GM23338 (cell line): ENCODE measurements around the gene GET3.

Experiments
- CREB1 ChIP-seq: fragments of 250-450 bp; sonication (Bioruptor Pico); IDR thresholded peaks from 2 replicates; pipeline ENCODE4 v1.5.0; 2020; ENCODE audit warnings: low read depth, mild to moderate bottlenecking, moderate library complexity
- EZH2 ChIP-seq: fragments of 200-600 bp; sonication (generic); IDR thresholded peaks from one replicate; pipeline ENCODE4 v1.8.0; 2017; ENCODE audit warnings: antibody characterized with exemption, mild to moderate bottlenecking, low read depth; ENCODE audit not compliant: unreplicated experiment
- EZH2phosphoT487 ChIP-seq: fragments of 200-600 bp; sonication (generic); IDR thresholded peaks from one replicate; pipeline ENCODE4 v1.8.1; 2018; ENCODE audit warnings: antibody characterized with exemption; ENCODE audit not compliant: unreplicated experiment
- JUNB ChIP-seq: IDR thresholded peaks from one replicate; pipeline ENCODE4 v1.6.1; 2016; ENCODE audit warnings: antibody characterized with exemption; ENCODE audit not compliant: unreplicated experiment
- NANOG ChIP-seq: IDR thresholded peaks from 2 replicates; pipeline ENCODE4 v1.6.1; 2016; ENCODE audit warnings: antibody characterized with exemption, borderline replicate concordance
- POLR2AphosphoS5 ChIP-seq: IDR thresholded peaks from 2 replicates; pipeline ENCODE4 v1.6.1; 2016; ENCODE audit warnings: antibody characterized with exemption, low read depth
- STAT1 ChIP-seq: IDR thresholded peaks from one replicate; pipeline ENCODE4 v1.6.1; 2016; ENCODE audit warnings: antibody characterized with exemption; ENCODE audit not compliant: unreplicated experiment
- ZNF114 ChIP-seq: fragments of 250-450 bp; sonication (Bioruptor Pico); IDR thresholded peaks from 2 replicates; pipeline ENCODE4 v1.5.0; 2020; ENCODE audit warnings: mild to moderate bottlenecking, moderate library complexity
- ZNF331 ChIP-seq: fragments of 250-450 bp; sonication (Bioruptor Pico); IDR thresholded peaks from 2 replicates; pipeline ENCODE4 v1.5.0; 2020; ENCODE audit warnings: low read depth, mild to moderate bottlenecking, moderate library complexity
- TF ChIP-seq, protein P1 (sequence below), 2 experiments: fragments of 200-600 bp in 1 of 2; sonication (generic) in 1 of 2; conservative IDR thresholded peaks; 2 replicates each; pipeline versions ENCODE4 v1.5.1 to v1.6.1; 2016 to 2017; ENCODE audit warnings: antibody characterized with exemption in 2 of 2, low read depth in 2 of 2, mild to moderate bottlenecking in 2 of 2, moderate library complexity in 1 of 2
- TF ChIP-seq, protein P2 (sequence below): IDR thresholded peaks from one replicate; pipeline ENCODE4 v1.6.1; 2018; ENCODE audit warnings: antibody characterized with exemption; ENCODE audit not compliant: unreplicated experiment
- TF ChIP-seq, protein P3 (sequence below): IDR thresholded peaks from 2 replicates; pipeline ENCODE4 v1.6.1; 2016; ENCODE audit warnings: antibody characterized with exemption
- TF ChIP-seq, protein P4 (sequence below): fragments of 250-450 bp; sonication (Bioruptor Pico); IDR thresholded peaks from 2 replicates; pipeline ENCODE4 v1.5.0; 2020; ENCODE audit warnings: mild to moderate bottlenecking, moderate library complexity

DNA sequence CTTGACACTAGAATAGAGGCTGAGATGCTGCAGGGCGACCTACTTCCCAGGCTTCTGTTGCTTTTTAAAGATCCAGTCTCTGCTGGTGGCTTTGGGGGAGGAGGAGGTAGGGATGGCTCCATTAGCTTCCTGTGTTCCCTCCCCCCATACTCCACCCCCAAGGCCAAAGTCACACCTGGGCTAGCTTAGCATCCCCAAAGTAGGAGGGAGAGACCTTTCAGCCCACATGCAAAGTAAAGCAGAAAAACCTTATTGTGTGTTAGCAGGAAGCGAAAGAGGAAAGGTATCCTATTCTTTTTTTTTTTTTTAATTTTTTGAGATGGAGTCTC is 10.3 kb upstream of the GET3 start:
- TF ChIP-seq, protein P1, sequence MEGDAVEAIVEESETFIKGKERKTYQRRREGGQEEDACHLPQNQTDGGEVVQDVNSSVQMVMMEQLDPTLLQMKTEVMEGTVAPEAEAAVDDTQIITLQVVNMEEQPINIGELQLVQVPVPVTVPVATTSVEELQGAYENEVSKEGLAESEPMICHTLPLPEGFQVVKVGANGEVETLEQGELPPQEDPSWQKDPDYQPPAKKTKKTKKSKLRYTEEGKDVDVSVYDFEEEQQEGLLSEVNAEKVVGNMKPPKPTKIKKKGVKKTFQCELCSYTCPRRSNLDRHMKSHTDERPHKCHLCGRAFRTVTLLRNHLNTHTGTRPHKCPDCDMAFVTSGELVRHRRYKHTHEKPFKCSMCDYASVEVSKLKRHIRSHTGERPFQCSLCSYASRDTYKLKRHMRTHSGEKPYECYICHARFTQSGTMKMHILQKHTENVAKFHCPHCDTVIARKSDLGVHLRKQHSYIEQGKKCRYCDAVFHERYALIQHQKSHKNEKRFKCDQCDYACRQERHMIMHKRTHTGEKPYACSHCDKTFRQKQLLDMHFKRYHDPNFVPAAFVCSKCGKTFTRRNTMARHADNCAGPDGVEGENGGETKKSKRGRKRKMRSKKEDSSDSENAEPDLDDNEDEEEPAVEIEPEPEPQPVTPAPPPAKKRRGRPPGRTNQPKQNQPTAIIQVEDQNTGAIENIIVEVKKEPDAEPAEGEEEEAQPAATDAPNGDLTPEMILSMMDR (conservative IDR thresholded peaks at IDR 0.05; ENCODE audit: low read depth in 2 of 2): no peak
- TF ChIP-seq EZH2phosphoT487: no peak
- TF ChIP-seq STAT1: no peak
- TF ChIP-seq POLR2AphosphoS5: no peak
- TF ChIP-seq EZH2: no peak
- TF ChIP-seq, protein P2, sequence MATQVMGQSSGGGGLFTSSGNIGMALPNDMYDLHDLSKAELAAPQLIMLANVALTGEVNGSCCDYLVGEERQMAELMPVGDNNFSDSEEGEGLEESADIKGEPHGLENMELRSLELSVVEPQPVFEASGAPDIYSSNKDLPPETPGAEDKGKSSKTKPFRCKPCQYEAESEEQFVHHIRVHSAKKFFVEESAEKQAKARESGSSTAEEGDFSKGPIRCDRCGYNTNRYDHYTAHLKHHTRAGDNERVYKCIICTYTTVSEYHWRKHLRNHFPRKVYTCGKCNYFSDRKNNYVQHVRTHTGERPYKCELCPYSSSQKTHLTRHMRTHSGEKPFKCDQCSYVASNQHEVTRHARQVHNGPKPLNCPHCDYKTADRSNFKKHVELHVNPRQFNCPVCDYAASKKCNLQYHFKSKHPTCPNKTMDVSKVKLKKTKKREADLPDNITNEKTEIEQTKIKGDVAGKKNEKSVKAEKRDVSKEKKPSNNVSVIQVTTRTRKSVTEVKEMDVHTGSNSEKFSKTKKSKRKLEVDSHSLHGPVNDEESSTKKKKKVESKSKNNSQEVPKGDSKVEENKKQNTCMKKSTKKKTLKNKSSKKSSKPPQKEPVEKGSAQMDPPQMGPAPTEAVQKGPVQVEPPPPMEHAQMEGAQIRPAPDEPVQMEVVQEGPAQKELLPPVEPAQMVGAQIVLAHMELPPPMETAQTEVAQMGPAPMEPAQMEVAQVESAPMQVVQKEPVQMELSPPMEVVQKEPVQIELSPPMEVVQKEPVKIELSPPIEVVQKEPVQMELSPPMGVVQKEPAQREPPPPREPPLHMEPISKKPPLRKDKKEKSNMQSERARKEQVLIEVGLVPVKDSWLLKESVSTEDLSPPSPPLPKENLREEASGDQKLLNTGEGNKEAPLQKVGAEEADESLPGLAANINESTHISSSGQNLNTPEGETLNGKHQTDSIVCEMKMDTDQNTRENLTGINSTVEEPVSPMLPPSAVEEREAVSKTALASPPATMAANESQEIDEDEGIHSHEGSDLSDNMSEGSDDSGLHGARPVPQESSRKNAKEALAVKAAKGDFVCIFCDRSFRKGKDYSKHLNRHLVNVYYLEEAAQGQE: no peak
- no peak for TF ChIP-seq JUNB
- TF ChIP-seq, protein P3, sequence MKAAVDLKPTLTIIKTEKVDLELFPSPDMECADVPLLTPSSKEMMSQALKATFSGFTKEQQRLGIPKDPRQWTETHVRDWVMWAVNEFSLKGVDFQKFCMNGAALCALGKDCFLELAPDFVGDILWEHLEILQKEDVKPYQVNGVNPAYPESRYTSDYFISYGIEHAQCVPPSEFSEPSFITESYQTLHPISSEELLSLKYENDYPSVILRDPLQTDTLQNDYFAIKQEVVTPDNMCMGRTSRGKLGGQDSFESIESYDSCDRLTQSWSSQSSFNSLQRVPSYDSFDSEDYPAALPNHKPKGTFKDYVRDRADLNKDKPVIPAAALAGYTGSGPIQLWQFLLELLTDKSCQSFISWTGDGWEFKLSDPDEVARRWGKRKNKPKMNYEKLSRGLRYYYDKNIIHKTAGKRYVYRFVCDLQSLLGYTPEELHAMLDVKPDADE: no peak
- no peak for TF ChIP-seq NANOG
- TF ChIP-seq CREB1: no peak
- TF ChIP-seq ZNF331 (CRISPR knock-in tag): no peak
- TF ChIP-seq, protein P4, sequence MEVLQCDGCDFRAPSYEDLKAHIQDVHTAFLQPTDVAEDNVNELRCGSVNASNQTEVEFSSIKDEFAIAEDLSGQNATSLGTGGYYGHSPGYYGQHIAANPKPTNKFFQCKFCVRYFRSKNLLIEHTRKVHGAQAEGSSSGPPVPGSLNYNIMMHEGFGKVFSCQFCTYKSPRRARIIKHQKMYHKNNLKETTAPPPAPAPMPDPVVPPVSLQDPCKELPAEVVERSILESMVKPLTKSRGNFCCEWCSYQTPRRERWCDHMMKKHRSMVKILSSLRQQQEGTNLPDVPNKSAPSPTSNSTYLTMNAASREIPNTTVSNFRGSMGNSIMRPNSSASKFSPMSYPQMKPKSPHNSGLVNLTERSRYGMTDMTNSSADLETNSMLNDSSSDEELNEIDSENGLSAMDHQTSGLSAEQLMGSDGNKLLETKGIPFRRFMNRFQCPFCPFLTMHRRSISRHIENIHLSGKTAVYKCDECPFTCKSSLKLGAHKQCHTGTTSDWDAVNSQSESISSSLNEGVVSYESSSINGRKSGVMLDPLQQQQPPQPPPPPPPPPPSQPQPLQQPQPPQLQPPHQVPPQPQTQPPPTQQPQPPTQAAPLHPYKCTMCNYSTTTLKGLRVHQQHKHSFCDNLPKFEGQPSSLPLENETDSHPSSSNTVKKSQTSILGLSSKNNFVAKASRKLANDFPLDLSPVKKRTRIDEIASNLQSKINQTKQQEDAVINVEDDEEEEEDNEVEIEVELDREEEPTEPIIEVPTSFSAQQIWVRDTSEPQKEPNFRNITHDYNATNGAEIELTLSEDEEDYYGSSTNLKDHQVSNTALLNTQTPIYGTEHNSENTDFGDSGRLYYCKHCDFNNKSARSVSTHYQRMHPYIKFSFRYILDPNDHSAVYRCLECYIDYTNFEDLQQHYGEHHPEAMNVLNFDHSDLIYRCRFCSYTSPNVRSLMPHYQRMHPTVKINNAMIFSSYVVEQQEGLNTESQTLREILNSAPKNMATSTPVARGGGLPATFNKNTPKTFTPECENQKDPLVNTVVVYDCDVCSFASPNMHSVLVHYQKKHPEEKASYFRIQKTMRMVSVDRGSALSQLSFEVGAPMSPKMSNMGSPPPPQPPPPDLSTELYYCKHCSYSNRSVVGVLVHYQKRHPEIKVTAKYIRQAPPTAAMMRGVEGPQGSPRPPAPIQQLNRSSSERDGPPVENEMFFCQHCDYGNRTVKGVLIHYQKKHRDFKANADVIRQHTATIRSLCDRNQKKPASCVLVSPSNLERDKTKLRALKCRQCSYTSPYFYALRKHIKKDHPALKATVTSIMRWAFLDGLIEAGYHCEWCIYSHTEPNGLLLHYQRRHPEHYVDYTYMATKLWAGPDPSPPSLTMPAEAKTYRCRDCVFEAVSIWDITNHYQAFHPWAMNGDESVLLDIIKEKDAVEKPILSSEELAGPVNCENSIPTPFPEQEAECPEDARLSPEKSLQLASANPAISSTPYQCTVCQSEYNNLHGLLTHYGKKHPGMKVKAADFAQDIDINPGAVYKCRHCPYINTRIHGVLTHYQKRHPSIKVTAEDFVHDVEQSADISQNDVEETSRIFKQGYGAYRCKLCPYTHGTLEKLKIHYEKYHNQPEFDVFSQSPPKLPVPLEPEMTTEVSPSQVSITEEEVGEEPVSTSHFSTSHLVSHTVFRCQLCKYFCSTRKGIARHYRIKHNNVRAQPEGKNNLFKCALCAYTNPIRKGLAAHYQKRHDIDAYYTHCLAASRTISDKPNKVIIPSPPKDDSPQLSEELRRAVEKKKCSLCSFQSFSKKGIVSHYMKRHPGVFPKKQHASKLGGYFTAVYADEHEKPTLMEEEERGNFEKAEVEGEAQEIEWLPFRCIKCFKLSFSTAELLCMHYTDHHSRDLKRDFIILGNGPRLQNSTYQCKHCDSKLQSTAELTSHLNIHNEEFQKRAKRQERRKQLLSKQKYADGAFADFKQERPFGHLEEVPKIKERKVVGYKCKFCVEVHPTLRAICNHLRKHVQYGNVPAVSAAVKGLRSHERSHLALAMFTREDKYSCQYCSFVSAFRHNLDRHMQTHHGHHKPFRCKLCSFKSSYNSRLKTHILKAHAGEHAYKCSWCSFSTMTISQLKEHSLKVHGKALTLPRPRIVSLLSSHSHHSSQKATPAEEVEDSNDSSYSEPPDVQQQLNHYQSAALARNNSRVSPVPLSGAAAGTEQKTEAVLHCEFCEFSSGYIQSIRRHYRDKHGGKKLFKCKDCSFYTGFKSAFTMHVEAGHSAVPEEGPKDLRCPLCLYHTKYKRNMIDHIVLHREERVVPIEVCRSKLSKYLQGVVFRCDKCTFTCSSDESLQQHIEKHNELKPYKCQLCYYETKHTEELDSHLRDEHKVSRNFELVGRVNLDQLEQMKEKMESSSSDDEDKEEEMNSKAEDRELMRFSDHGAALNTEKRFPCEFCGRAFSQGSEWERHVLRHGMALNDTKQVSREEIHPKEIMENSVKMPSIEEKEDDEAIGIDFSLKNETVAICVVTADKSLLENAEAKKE (CRISPR knock-in tag): no peak
- TF ChIP-seq ZNF114 (CRISPR knock-in tag): no peak
